H9 (cell line): ENCODE data around the gene GAK. TPM values are rescaled to one million over a fixed set of nuclear protein-coding genes. Genes with fewer than 3 reads are reported as not detected.

ENCODE experiments used
- DNase-seq: peaks from one replicate; pipeline ENCODE4 v3.0.0-alpha.2; 2017
- H2AFZ ChIP-seq: one replicate; pipeline ENCODE4 v1.6.1; 2013; ENCODE audit warnings: mild to moderate bottlenecking, low read length, control low read depth, moderate library complexity
- H2AK5ac ChIP-seq: 2 replicates; pipeline ENCODE4 v1.6.1; 2013; ENCODE audit warnings: low read length, control low read depth, mixed read lengths; ENCODE audit not compliant: insufficient read length
- H2BK120ac ChIP-seq: one replicate; pipeline ENCODE4 v1.6.1; 2013; ENCODE audit warnings: low read depth, mild to moderate bottlenecking, low read length, control low read depth, inconsistent platforms; ENCODE audit not compliant: poor library complexity, severe bottlenecking
- H2BK12ac ChIP-seq: 2 replicates; pipeline ENCODE4 v1.6.1; 2013; ENCODE audit warnings: low read length, control low read depth, mixed read lengths, low read depth; ENCODE audit not compliant: insufficient read length
- H2BK15ac ChIP-seq: 2 replicates; pipeline ENCODE4 v1.6.1; 2013; ENCODE audit warnings: low read depth, low read length, control low read depth
- H2BK20ac ChIP-seq: one replicate; pipeline ENCODE4 v1.6.1; 2013; ENCODE audit warnings: low read depth, mild to moderate bottlenecking, low read length, control low read depth, inconsistent platforms; ENCODE audit not compliant: poor library complexity, severe bottlenecking
- H2BK5ac ChIP-seq: 2 replicates; pipeline ENCODE4 v1.6.1; 2013; ENCODE audit warnings: low read length, control low read depth, mixed read lengths; ENCODE audit not compliant: insufficient read length
- H3K14ac ChIP-seq: 2 replicates; pipeline ENCODE4 v1.6.1; 2013; ENCODE audit warnings: low read length, control low read depth; ENCODE audit not compliant: insufficient read depth
- H3K18ac ChIP-seq: 2 replicates; pipeline ENCODE4 v1.6.1; 2013; ENCODE audit warnings: low read depth, mild to moderate bottlenecking, mixed read lengths, low read length, control low read depth; ENCODE audit not compliant: insufficient read length
- H3K23ac ChIP-seq: 2 replicates; pipeline ENCODE4 v1.6.1; 2013; ENCODE audit warnings: low read length, control low read depth, mixed read lengths, low read depth; ENCODE audit not compliant: insufficient read length
- H3K23me2 ChIP-seq: 2 replicates; pipeline ENCODE4 v1.6.1; 2013; ENCODE audit warnings: low read depth, mild to moderate bottlenecking, mixed read lengths, low read length, control low read depth; ENCODE audit not compliant: insufficient read length, poor library complexity, severe bottlenecking
- H3K27ac ChIP-seq: 2 replicates; pipeline ENCODE4 v1.5.1; 2013; ENCODE audit warnings: low read length, control low read depth, mixed read lengths, low read depth; ENCODE audit not compliant: insufficient read length
- H3K27me3 ChIP-seq: 2 replicates; pipeline ENCODE4 v1.6.1; 2013; ENCODE audit warnings: low read length, control low read depth, inconsistent platforms; ENCODE audit not compliant: insufficient read depth
- H3K4ac ChIP-seq: 2 replicates; pipeline ENCODE4 v1.6.1; 2013; ENCODE audit warnings: low read depth, mild to moderate bottlenecking, control low read depth, inconsistent platforms, low read length, moderate library complexity
- H3K4me1 ChIP-seq: 2 replicates; pipeline ENCODE4 v1.6.1; 2013; ENCODE audit warnings: low read length, control low read depth, inconsistent platforms; ENCODE audit not compliant: insufficient read depth
- H3K4me2 ChIP-seq: 2 replicates; pipeline ENCODE4 v1.6.1; 2013; ENCODE audit warnings: low read length, control low read depth, mixed read lengths; ENCODE audit not compliant: insufficient read length, insufficient read depth
- H3K56ac ChIP-seq: 2 replicates; pipeline ENCODE4 v1.6.1; 2013; ENCODE audit warnings: low read depth, mild to moderate bottlenecking, mixed read lengths, low read length, control low read depth; ENCODE audit not compliant: insufficient read length
- H3K79me1 ChIP-seq: 2 replicates; pipeline ENCODE4 v1.6.1; 2013; ENCODE audit warnings: low read depth, mild to moderate bottlenecking, moderate library complexity, low read length, control low read depth, inconsistent platforms; ENCODE audit not compliant: insufficient read depth, poor library complexity, severe bottlenecking
- H3K79me2 ChIP-seq: 2 replicates; pipeline ENCODE4 v1.6.1; 2013; ENCODE audit warnings: low read length, control low read depth, inconsistent platforms; ENCODE audit not compliant: insufficient read depth
- H3K9ac ChIP-seq: 2 replicates; pipeline ENCODE4 v1.6.1; 2013; ENCODE audit warnings: low read length, control low read depth, mixed read lengths; ENCODE audit not compliant: insufficient read length; ENCODE audit errors: extremely low read depth
- H3K9me3 ChIP-seq: one replicate; pipeline ENCODE4 v1.6.1; 2013; ENCODE audit warnings: low read depth, low read length, inconsistent platforms; ENCODE audit not compliant: control insufficient read depth
- H3T11ph ChIP-seq: one replicate; pipeline ENCODE4 v1.6.1; 2013; ENCODE audit warnings: mild to moderate bottlenecking, low read length, control low read depth, inconsistent platforms
- H4K20me1 ChIP-seq: one replicate; pipeline ENCODE4 v1.6.1; 2013; ENCODE audit not compliant: control insufficient read depth, insufficient read length, insufficient read depth
- H4K5ac ChIP-seq: 2 replicates; pipeline ENCODE4 v1.6.1; 2013; ENCODE audit warnings: low read depth, mild to moderate bottlenecking, mixed read lengths, low read length, control low read depth; ENCODE audit not compliant: insufficient read length
- H4K8ac ChIP-seq: replicated peaks from 2 replicates; pipeline ENCODE4 v1.6.1; 2013; ENCODE audit warnings: low read length, control low read depth, mixed read lengths, low read depth; ENCODE audit not compliant: insufficient read length
- H4K91ac ChIP-seq: 2 replicates; pipeline ENCODE4 v1.6.1; 2013; ENCODE audit warnings: low read depth, mild to moderate bottlenecking, moderate library complexity, mixed read lengths, low read length, control low read depth; ENCODE audit not compliant: insufficient read length
- H3K27ac Mint-ChIP-seq, 3 experiments: 2 replicates in 2 of 3; 3 replicates in 1 of 3; pipeline ENCODE4 v1.8.0; 2020 to 2021; ENCODE audit warnings: mixed read lengths in 3 of 3, mild to moderate bottlenecking in 1 of 3, moderate library complexity in 1 of 3
- H3K27me3 Mint-ChIP-seq: 2 replicates; pipeline ENCODE4 v1.8.0; 2021; ENCODE audit warnings: low read depth, mild to moderate bottlenecking, moderate library complexity, mixed read lengths
- H3K36me3 Mint-ChIP-seq, 3 experiments: 2 replicates in 2 of 3; 3 replicates in 1 of 3; pipeline ENCODE4 v1.8.0; 2020 to 2021; ENCODE audit warnings: low read depth in 3 of 3, mixed read lengths in 3 of 3; ENCODE audit not compliant: insufficient read depth in 1 of 3
- H3K4me1 Mint-ChIP-seq, 2 experiments: 2 replicates each; pipeline ENCODE4 v1.8.0; 2020; ENCODE audit warnings: mixed read lengths in 2 of 2
- H3K4me3 Mint-ChIP-seq, 2 experiments: 2 replicates in 1 of 2; 3 replicates in 1 of 2; pipeline ENCODE4 v1.8.0; 2020 to 2021; ENCODE audit warnings: mild to moderate bottlenecking in 2 of 2, mixed read lengths in 2 of 2, moderate library complexity in 1 of 2
- H3K9me3 Mint-ChIP-seq, 2 experiments: 2 replicates in 1 of 2; 3 replicates in 1 of 2; pipeline ENCODE4 v1.8.0; 2020; ENCODE audit warnings: mild to moderate bottlenecking in 2 of 2, mixed read lengths in 2 of 2, moderate library complexity in 1 of 2
- CTCF ChIP-seq: fragments of 200-600 bp; sonication (generic); conservative IDR thresholded peaks from 3 replicates; pipeline ENCODE4 v1.8.0; 2021; ENCODE audit warnings: antibody characterized with exemption, mild to moderate bottlenecking
- WGBS: extraction: QIAGEN DNeasy Blood & Tissue Kit; methylation state at CpG from one replicate; pipeline ENCODE4 v1.1.7; 2013; ENCODE audit warnings: missing lambda C conversion rate, low lambda C conversion rate, mixed read lengths; ENCODE audit not compliant: insufficient read length; ENCODE audit errors: extremely low coverage; 5-methylcytosine and 5-hydroxymethylcytosine counted together
- total RNA-seq: library from RNA; stranded (reverse); gene quantifications from 2 replicates; pipeline ENCODE4 v1.2.1, GENCODE V29; 2021

Gene GAK
- total RNA-seq, 1 experiment from 2014 or later: 80.7 TPM

GRCh38 chr4:857461-857860 is 74.7 kb downstream of the GAK start:
- TF ChIP-seq CTCF: no peak
- H3K56ac ChIP-seq: no peak overlapping the region
- H3K23me2 ChIP-seq: no peaks in the 10 kb centered on the region
- no peak overlapping the region for H2AK5ac ChIP-seq
- H3K4me1 Mint-ChIP-seq: no peaks in the 10 kb centered on the region
- H3K36me3 Mint-ChIP-seq: peaks cover 24 to 70% (median 58%) of the 10 kb centered on the region in 3 experiments
- H4K91ac ChIP-seq: no peak overlapping the region
- WGBS: no CpG with 5 or more reads among the region's 11 CpGs
- no peak overlapping the region for H3K4me3 Mint-ChIP-seq
- no peaks in the 10 kb centered on the region for H3K4me1 ChIP-seq
- no peak overlapping the region for H4K8ac ChIP-seq
- H4K5ac ChIP-seq: no peak overlapping the region
- no peak overlapping the region for H3K4me2 ChIP-seq
- no peak overlapping the region for H3K9ac ChIP-seq
- no peaks in the 10 kb centered on the region for H4K20me1 ChIP-seq
- H3K18ac ChIP-seq: no peak overlapping the region
- H3K27ac Mint-ChIP-seq: no peak overlapping the region; a peak in 1 of 7 replicates
- H3K9me3 ChIP-seq: no peaks in the 10 kb centered on the region
- no peak overlapping the region for H2BK15ac ChIP-seq
- H2BK5ac ChIP-seq: no peak overlapping the region
- no peak for DNase-seq
- no peak overlapping the region for H2BK120ac ChIP-seq
- H3K23ac ChIP-seq: no peak overlapping the region
- no peaks in the 10 kb centered on the region for H3K79me2 ChIP-seq
- H2AFZ ChIP-seq: no peak overlapping the region
- H3K4ac ChIP-seq: no peak overlapping the region
- no peaks in the 10 kb centered on the region for H3K27me3 ChIP-seq
- H3K27me3 Mint-ChIP-seq: no peaks in the 10 kb centered on the region
- no peak overlapping the region for H3T11ph ChIP-seq
- H2BK20ac ChIP-seq: no peak overlapping the region
- H2BK12ac ChIP-seq: no peak overlapping the region
- H3K79me1 ChIP-seq: no peaks in the 10 kb centered on the region
- H3K14ac ChIP-seq: no peak overlapping the region
- H3K9me3 Mint-ChIP-seq: peaks cover 0 to 6% of the 10 kb centered on the region in 2 experiments; a peak in 1 of 5 replicates
- no peak overlapping the region for H3K27ac ChIP-seq
